CD4-positive, CD25-positive, alpha-beta regulatory T cell (primary cell): ENCODE results near the gene CREB3L4. TPM values are rescaled to one million over a fixed set of nuclear protein-coding genes. Genes with fewer than 3 reads are reported as not detected.

ENCODE experiments used
- ATAC-seq, 2 donors: fragments of 150-1000 bp; cut with Tn5 transposase; one replicate each; pipeline ENCODE4 v1.10.0; 2021; ENCODE audit warnings: low read depth in 2 of 2, moderate number of reproducible peaks in 2 of 2, moderate library complexity in 1 of 2
- DNase-seq, 3 donors: peaks; one replicate each; pipeline versions ENCODE4 v3.0.0 to v3.0.0-alpha.2; 2012 to 2022; ENCODE audit warnings: mixed read lengths in 1 of 3
- H3K27ac ChIP-seq: one replicate; pipeline ENCODE4 v1.7.0; 2013; ENCODE audit warnings: mild to moderate bottlenecking, low read length; ENCODE audit not compliant: insufficient read depth, poor library complexity, severe bottlenecking
- H3K27me3 ChIP-seq: one replicate; pipeline ENCODE4 v1.7.0; 2013; ENCODE audit warnings: low read length; ENCODE audit not compliant: control insufficient read depth, insufficient read depth
- H3K36me3 ChIP-seq: one replicate; pipeline ENCODE4 v1.7.0; 2013; ENCODE audit warnings: mild to moderate bottlenecking, low read length, moderate library complexity; ENCODE audit not compliant: control insufficient read depth, insufficient read depth
- H3K4me1 ChIP-seq: 2 replicates; pipeline ENCODE4 v1.7.0; 2013; ENCODE audit warnings: mild to moderate bottlenecking, low read length; ENCODE audit not compliant: insufficient read depth, control insufficient read depth, poor library complexity, severe bottlenecking
- H3K4me3 ChIP-seq: one replicate; pipeline ENCODE4 v1.7.0; 2013; ENCODE audit warnings: low read depth, mild to moderate bottlenecking, low read length, moderate library complexity
- H3K9me3 ChIP-seq, 2 experiments: 1 replicate in 1 of 2; 2 replicates in 1 of 2; pipeline ENCODE4 v1.7.0; 2013; ENCODE audit warnings: low read length in 2 of 2, mild to moderate bottlenecking in 1 of 2, moderate library complexity in 1 of 2; ENCODE audit not compliant: control insufficient read depth in 2 of 2
- H3K27ac Mint-ChIP-seq, 3 donors: one replicate each; pipeline ENCODE4 v1.8.0; 2020 to 2022; ENCODE audit warnings: mild to moderate bottlenecking in 3 of 3, mixed read lengths in 3 of 3, moderate library complexity in 2 of 3
- H3K27me3 Mint-ChIP-seq: one replicate; pipeline ENCODE4 v1.8.0; 2022; ENCODE audit warnings: mild to moderate bottlenecking, mixed read lengths
- H3K36me3 Mint-ChIP-seq: one replicate; pipeline ENCODE4 v1.8.0; 2020; ENCODE audit warnings: mixed read lengths
- H3K4me1 Mint-ChIP-seq, 4 donors: one replicate each; pipeline ENCODE4 v1.8.0; 2020 to 2022; ENCODE audit warnings: mixed read lengths in 4 of 4, mild to moderate bottlenecking in 1 of 4
- H3K4me3 Mint-ChIP-seq, 4 donors: one replicate each; pipeline ENCODE4 v1.8.0; 2020 to 2022; ENCODE audit warnings: mild to moderate bottlenecking in 4 of 4, mixed read lengths in 4 of 4, moderate library complexity in 3 of 4
- H3K9me3 Mint-ChIP-seq, 7 donors: one replicate each; pipeline ENCODE4 v1.8.0; 2020 to 2022; ENCODE audit warnings: mixed read lengths in 7 of 7, mild to moderate bottlenecking in 3 of 7, moderate library complexity in 2 of 7
- polyA plus RNA-seq, 4 donors: library from polyadenylated mRNA; unstranded; fragments of 300-500 nt; fragmentation: Illumina TruSeq; gene quantifications; one replicate each; pipeline ENCODE4 v1.2.3, GENCODE V29; 2021
- total RNA-seq: library from RNA; stranded (reverse); gene quantifications from one replicate; pipeline ENCODE4 v1.2.3, GENCODE V29; 2022

Gene CREB3L4
- total and polyA plus RNA-seq, 5 donors from 2014 or later, result 0.90 to 5.4 (median 3.2) TPM

- peaks cover 54% of the 10 kb centered on the region for H3K36me3 ChIP-seq
- peak overlapping the region; percentile 91 for H3K27ac ChIP-seq
- Mint-ChIP-seq H3K4me3 (peak overlapping the region; percentile 95 to 99 (median 97)), H3K27ac (peak overlapping the region; percentile 94 to 97 (median 95)), H3K27me3 (peaks cover 6% of the 10 kb centered on the region), H3K9me3 (no peaks in the 10 kb centered on the region), H3K4me1 (peaks cover 0 to 48% (median 24%) of the 10 kb centered on the region in 4 donors), H3K36me3 (peaks cover 24% of the 10 kb centered on the region)
- H3K9me3 ChIP-seq, result no peaks in the 10 kb centered on the region
- H3K4me1 ChIP-seq, result peaks cover 42% of the 10 kb centered on the region
- peak overlapping the region; percentile 91 for H3K4me3 ChIP-seq
- ATAC-seq (peak; percentile 66 to 76), DNase-seq (peak; percentile 73 to 91 (median 86))
- no peaks in the 10 kb centered on the region for H3K27me3 ChIP-seq
Measured at GRCh38 chr1:153945131-153945794, 22.4 kb upstream of the CREB3L4 start.

GRCh38 chr1:153945795-153946621 lies 21.7 kb upstream of the CREB3L4 start:
- Mint-ChIP-seq H3K27ac (peak overlapping the region; percentile 94 to 97 (median 95)), H3K4me3 (peak overlapping the region; percentile 95 to 99 (median 97)), H3K4me1 (peaks cover 0 to 52% (median 27%) of the 10 kb centered on the region in 4 donors), H3K36me3 (peaks cover 29% of the 10 kb centered on the region), H3K27me3 (peaks cover 6% of the 10 kb centered on the region), H3K9me3 (no peaks in the 10 kb centered on the region)
- Histone ChIP-seq H3K4me1 (peaks cover 42% of the 10 kb centered on the region), H3K36me3 (peaks cover 54% of the 10 kb centered on the region), H3K27ac (peak overlapping the region; percentile 91), H3K4me3 (peak overlapping the region; percentile 91), H3K27me3 (no peaks in the 10 kb centered on the region), H3K9me3 (no peaks in the 10 kb centered on the region)
- ATAC-seq (peak; percentile 54 to 57), DNase-seq (peak; percentile 73 to 90 (median 74))

GRCh38 chr1:153946622-153947241 lies 21.0 kb upstream of the CREB3L4 start, which contains the start of gene DENND4B:
TSS of gene DENND4B (minus strand) at chr1:153946718. CDS start at chr1:153944374, 2,344 bp downstream.
- peak within 1 kb of the TSS; percentile 91 for H3K27ac ChIP-seq
- Mint-ChIP-seq H3K4me3 (peak within 1 kb of the TSS; percentile 95 to 99 (median 97)), H3K27ac (peak within 1 kb of the TSS; percentile 94 to 97 (median 95)), H3K36me3 (peaks cover 31% of the 10 kb centered on the region), H3K4me1 (peaks cover 0 to 48% (median 27%) of the 10 kb centered on the region in 4 donors), H3K9me3 (no peaks in the 10 kb centered on the region), H3K27me3 (peaks cover 6% of the 10 kb centered on the region)
- ATAC-seq (peak; percentile 60 to 65), DNase-seq (peak; percentile 66 to 85 (median 73))
- H3K9me3 ChIP-seq, result no peaks in the 10 kb centered on the region
- H3K36me3 ChIP-seq, result peaks cover 54% of the 10 kb centered on the region
- H3K27me3 ChIP-seq, result no peaks in the 10 kb centered on the region
- peaks cover 42% of the 10 kb centered on the region for H3K4me1 ChIP-seq
- peak within 1 kb of the TSS; percentile 91 for H3K4me3 ChIP-seq

DNA sequence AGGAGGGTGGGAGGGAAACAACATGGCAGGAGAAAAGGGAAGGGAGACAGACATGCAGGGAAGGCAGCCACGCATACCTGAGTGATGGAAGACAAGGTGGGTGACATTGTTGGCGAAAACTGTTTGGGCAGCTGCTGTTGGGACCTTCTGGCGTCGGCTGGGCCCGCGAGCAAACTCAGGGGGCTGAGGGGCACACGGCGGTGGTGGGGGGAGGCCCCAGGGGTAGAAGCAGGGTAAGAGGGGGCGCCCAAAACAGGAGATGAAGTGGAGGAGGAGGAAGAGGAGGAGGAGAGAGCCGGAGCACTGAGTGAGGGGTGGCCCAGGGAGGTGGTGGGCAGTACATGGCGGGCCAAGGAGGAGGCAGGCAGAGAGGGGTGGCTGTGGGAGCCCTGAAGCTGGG lies 16.5 kb upstream of the CREB3L4 start:
- Mint-ChIP-seq H3K9me3 (no peaks in the 10 kb centered on the region), H3K4me1 (peaks cover 0 to 52% (median 21%) of the 10 kb centered on the region in 4 donors), H3K4me3 (peak overlapping the region in 1 of 4 donors; percentile 85), H3K27me3 (no peaks in the 10 kb centered on the region), H3K27ac (peak overlapping the region in 1 of 3 donors; percentile 56), H3K36me3 (peaks cover 25% of the 10 kb centered on the region)
- Histone ChIP-seq H3K4me3 (no peak overlapping the region), H3K36me3 (peaks cover 71% of the 10 kb centered on the region), H3K9me3 (no peaks in the 10 kb centered on the region), H3K27ac (no peak overlapping the region), H3K27me3 (no peaks in the 10 kb centered on the region), H3K4me1 (peaks cover 23% of the 10 kb centered on the region)
- ATAC-seq (no peak), DNase-seq (no peak)

DNA sequence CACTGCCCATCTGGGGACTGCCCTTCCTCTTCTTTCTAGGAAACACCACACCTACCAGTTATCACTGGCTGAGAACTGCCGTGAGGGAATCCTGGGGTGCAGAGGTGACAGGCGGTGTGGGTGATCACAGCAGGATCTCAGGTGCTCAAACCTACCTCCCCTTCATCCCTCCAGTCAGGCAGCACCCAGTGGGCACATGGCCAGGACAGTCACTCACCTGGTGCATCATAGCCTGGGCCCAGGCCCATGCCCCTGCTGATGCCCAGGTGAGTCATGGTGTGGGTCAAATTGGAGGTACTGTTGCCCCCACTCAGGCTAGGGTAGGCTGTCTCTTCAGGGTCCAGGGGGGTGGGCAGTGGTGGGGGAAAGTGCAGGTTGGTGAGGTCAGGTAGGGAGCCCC lies 15.9 kb upstream of the CREB3L4 start:
- Mint-ChIP-seq H3K9me3 (no peaks in the 10 kb centered on the region), H3K27me3 (no peaks in the 10 kb centered on the region), H3K4me3 (no peak overlapping the region), H3K4me1 (peaks cover under 1 to 56% (median 26%) of the 10 kb centered on the region in 4 donors), H3K27ac (peak overlapping the region in 2 of 3 donors; percentile 73 to 74), H3K36me3 (peaks cover 25% of the 10 kb centered on the region)
- H3K4me1 ChIP-seq, result peaks cover 27% of the 10 kb centered on the region
- ATAC-seq (no peak), DNase-seq (no peak)
- no peak overlapping the region for H3K4me3 ChIP-seq
- H3K27me3 ChIP-seq, result no peaks in the 10 kb centered on the region
- peak overlapping the region; percentile 43 for H3K27ac ChIP-seq
- no peaks in the 10 kb centered on the region for H3K9me3 ChIP-seq
- H3K36me3 ChIP-seq, result peaks cover 71% of the 10 kb centered on the region

DNA sequence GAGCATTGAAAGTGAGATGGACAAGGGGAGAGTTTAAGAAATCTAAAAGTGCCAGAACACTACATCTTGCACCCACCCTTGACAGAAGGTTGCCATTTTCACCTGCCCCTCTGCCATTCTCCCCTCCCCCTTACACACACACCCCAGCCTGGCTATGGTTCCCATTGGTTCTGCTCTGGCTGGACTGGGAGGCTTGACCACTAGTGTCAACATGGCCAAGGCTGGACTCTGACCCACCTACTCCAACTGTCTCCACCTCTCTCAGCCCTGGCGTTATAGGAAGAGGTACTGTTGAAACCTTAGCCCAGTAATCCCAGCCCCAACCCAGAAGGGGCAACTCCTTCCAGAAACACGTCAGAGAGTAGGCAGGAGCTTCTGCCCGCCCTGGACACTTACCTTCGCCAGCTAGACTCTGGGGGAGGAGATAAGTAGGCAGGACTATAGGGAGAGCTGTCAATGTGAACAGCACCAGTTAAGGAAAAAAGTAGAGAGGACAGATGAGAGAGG lies 13.8 kb upstream of the CREB3L4 start:
- ATAC-seq, result no peak
- Histone ChIP-seq H3K4me3 (no peak overlapping the region), H3K9me3 (no peaks in the 10 kb centered on the region), H3K27ac (no peak overlapping the region), H3K4me1 (peaks cover 37% of the 10 kb centered on the region), H3K36me3 (peaks cover 57% of the 10 kb centered on the region), H3K27me3 (no peaks in the 10 kb centered on the region)
- peak overlapping the region; percentile 0 to 84 (median 51) for H3K4me3 Mint-ChIP-seq
- no peaks in the 10 kb centered on the region for H3K9me3 Mint-ChIP-seq
- peaks cover 4 to 66% (median 39%) of the 10 kb centered on the region in 4 donors for H3K4me1 Mint-ChIP-seq
- H3K27ac Mint-ChIP-seq, result peak overlapping the region; percentile 78 to 89 (median 78)
- no peaks in the 10 kb centered on the region for H3K27me3 Mint-ChIP-seq
- DNase-seq, result no peak
- peaks cover 25% of the 10 kb centered on the region for H3K36me3 Mint-ChIP-seq

- Histone ChIP-seq H3K4me1 (peaks cover 37% of the 10 kb centered on the region), H3K4me3 (no peak overlapping the region), H3K27ac (no peak overlapping the region), H3K27me3 (no peaks in the 10 kb centered on the region), H3K36me3 (peaks cover 51% of the 10 kb centered on the region), H3K9me3 (no peaks in the 10 kb centered on the region)
- DNase-seq (no peak), ATAC-seq (no peak)
- Mint-ChIP-seq H3K27ac (peak overlapping the region in 1 of 3 donors; percentile 89), H3K36me3 (peaks cover 25% of the 10 kb centered on the region), H3K4me3 (peak overlapping the region in 1 of 4 donors; percentile 78), H3K27me3 (no peaks in the 10 kb centered on the region), H3K4me1 (peaks cover 4 to 73% (median 40%) of the 10 kb centered on the region in 4 donors), H3K9me3 (no peaks in the 10 kb centered on the region)
Measured at GRCh38 chr1:153954826-153955225, 12.9 kb upstream of the CREB3L4 start.
